Umbilical cord (tissue), 2 donors: ENCODE data around the gene OR13F1. TPM values are rescaled to one million over a fixed set of nuclear protein-coding genes. Genes with fewer than 3 reads are reported as not detected.
"Not testable (repeated sequence)": the region's sequence is repeated elsewhere in the genome, so short reads cannot be mapped to it uniquely, and the experiment has no call there.

Source experiments
- DNase-seq: peaks from one replicate; pipeline ENCODE4 v3.0.0-alpha.2; 2015; ENCODE audit warnings: low spot score
- total RNA-seq: library from RNA; depleted of rRNA; stranded (reverse); fragments of >200 nt; gene quantifications from one replicate; pipeline ENCODE4 v1.2.3, GENCODE V29; 2014; ENCODE audit warnings: low replicate concordance; ENCODE audit not compliant: insufficient read depth

OR13F1 gene
- total RNA-seq, result not detected

GRCh38 chr9:104503963-104504362 lies at the start of gene OR13F1:
Gene OR13F1 (plus strand): TSS chr9:104504263. CDS start chr9:104504263, 0 bp downstream.
- no peak for DNase-seq

- no peak for DNase-seq
These were observed 47.2 kb upstream of the OR13F1 start for GRCh38 chr9:104456831-104457230.

GRCh38 chr9:104463864-104464263 lies 40.2 kb upstream of the OR13F1 start:
- DNase-seq, result no peak

GRCh38 chr9:104468261-104468660 lies 35.8 kb upstream of the OR13F1 start:
- no peak for DNase-seq

- DNase-seq, result peak; percentile 12
These were observed 21.0 kb upstream of the OR13F1 start for GRCh38 chr9:104482921-104483570.

GRCh38 chr9:104485014-104485413 lies 19.0 kb upstream of the OR13F1 start:
- DNase-seq, result no peak

GRCh38 chr9:104494808-104495207 lies 9.3 kb upstream of the OR13F1 start:
- DNase-seq, result peak; percentile 45

- DNase-seq, result no peak
These were observed 623 bp upstream of the OR13F1 start for GRCh38 chr9:104503440-104503839.

- no peak for DNase-seq
These were observed 2.5 kb downstream of the OR13F1 start for GRCh38 chr9:104506565-104506964.

GRCh38 chr9:104514901-104515300 lies 10.8 kb downstream of the OR13F1 start:
- no peak for DNase-seq

- not testable (repeated sequence) for DNase-seq
These were observed 16.2 kb downstream of the OR13F1 start for GRCh38 chr9:104520241-104520640.

- DNase-seq, result no peak
These were observed 23.0 kb downstream of the OR13F1 start, which contains the start of gene OR13C4 for GRCh38 chr9:104527109-104527508. Gene OR13C4 (minus strand): TSS chr9:104527209. CDS start chr9:104527209, 0 bp downstream.

- DNase-seq, result no peak
These were observed 32.7 kb downstream of the OR13F1 start, which contains the start of gene OR13C3 for GRCh38 chr9:104536756-104537155. Gene OR13C3 (minus strand): TSS chr9:104536856. CDS start chr9:104536723, 133 bp downstream.

GRCh38 chr9:104539275-104539674 lies 35.2 kb downstream of the OR13F1 start:
- no peak for DNase-seq

- no peak for DNase-seq
These were observed 40.6 kb downstream of the OR13F1 start for GRCh38 chr9:104544644-104545043.

- no peak for DNase-seq
These were observed 49.2 kb downstream of the OR13F1 start for GRCh38 chr9:104553261-104553660.

Other genes with a start within 250 kb of the OR13F1 start
- 5.3 TPM for gene OR13C4, start 22.9 kb downstream of the OR13F1 start, total RNA-seq
- 6.5 TPM for gene OR13C3, start 32.6 kb downstream of the OR13F1 start, total RNA-seq
- gene OR13C8, start 64.9 kb downstream of the OR13F1 start, total RNA-seq, result not detected
- gene OR13C5, start 95.2 kb downstream of the OR13F1 start, total RNA-seq, result 10.6 TPM
- 16.4 TPM for gene OR13C2, start 101.4 kb downstream of the OR13F1 start, total RNA-seq
- 3.6 TPM for gene OR13C9, start 113.9 kb downstream of the OR13F1 start, total RNA-seq
- gene OR13D1, start 190.3 kb downstream of the OR13F1 start, total RNA-seq, result 6.0 TPM
- 62.1 TPM for gene NIPSNAP3A, start 243.4 kb downstream of the OR13F1 start, total RNA-seq